Measurements from ENCODE around the gene ITIH3. TPM values are rescaled to one million over a fixed set of nuclear protein-coding genes. Genes with fewer than 3 reads are reported as not detected.
A peak's percentile ranks its signal among the peaks of the same experiment; 100 is the strongest.

The ITIH3 gene
- total RNA-seq, 6 experiments from 2014 or later: 742 to 1,822 (median 982) TPM

DNA sequence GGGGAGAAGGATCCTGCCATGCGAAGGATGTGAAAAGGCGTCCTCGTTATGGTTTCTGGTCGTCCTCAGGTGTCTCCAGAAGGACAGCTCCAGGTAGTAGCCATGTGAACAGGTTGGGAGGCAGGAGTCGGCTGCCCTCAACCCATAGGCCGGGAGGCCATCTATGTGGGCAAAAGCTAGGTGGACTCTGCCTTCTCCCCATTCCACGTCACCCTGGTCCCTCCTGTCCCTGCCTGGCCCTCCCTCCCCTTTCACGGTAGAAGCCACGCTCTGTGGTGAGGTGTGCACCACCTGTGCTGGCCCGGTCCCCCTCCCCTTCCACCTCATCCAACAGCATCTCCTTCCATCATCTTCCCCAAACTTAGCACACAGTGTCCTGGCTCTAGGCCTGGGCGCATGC, 16.3 kb downstream of the ITIH3 start:
- WGBS (ENCODE audit: insufficient coverage, low coverage, low lambda C conversion rate, missing lambda C conversion rate): 62% methylated on average over 6 of the region's 11 CpGs
- peaks cover 0 to 45% (median 22%) of the 10 kb centered on the region in 4 donors for H3K36me3 ChIP-seq
- ATAC-seq (peak; percentile 9 to 62 (median 48)), DNase-seq (peak in 2 of 3 donors; percentile 78 to 81)
- H3K4me3 ChIP-seq: no peak overlapping the region
- H3K27ac ChIP-seq: peak overlapping the region in 2 of 3 donors; percentile 64 to 74
- intact Hi-C loops (cut with DNase I): no loop called here
- TF ChIP-seq, protein P1, sequence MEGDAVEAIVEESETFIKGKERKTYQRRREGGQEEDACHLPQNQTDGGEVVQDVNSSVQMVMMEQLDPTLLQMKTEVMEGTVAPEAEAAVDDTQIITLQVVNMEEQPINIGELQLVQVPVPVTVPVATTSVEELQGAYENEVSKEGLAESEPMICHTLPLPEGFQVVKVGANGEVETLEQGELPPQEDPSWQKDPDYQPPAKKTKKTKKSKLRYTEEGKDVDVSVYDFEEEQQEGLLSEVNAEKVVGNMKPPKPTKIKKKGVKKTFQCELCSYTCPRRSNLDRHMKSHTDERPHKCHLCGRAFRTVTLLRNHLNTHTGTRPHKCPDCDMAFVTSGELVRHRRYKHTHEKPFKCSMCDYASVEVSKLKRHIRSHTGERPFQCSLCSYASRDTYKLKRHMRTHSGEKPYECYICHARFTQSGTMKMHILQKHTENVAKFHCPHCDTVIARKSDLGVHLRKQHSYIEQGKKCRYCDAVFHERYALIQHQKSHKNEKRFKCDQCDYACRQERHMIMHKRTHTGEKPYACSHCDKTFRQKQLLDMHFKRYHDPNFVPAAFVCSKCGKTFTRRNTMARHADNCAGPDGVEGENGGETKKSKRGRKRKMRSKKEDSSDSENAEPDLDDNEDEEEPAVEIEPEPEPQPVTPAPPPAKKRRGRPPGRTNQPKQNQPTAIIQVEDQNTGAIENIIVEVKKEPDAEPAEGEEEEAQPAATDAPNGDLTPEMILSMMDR (IDR thresholded peaks at IDR 0.05): no peak
- TF ChIP-seq POLR2A (IDR thresholded peaks at IDR 0.05): peak; percentile 72
- H3K9me3 ChIP-seq: no peaks in the 10 kb centered on the region
- H3K27me3 ChIP-seq: no peaks in the 10 kb centered on the region
- H3K4me1 ChIP-seq: peaks cover 0 to 35% (median 13%) of the 10 kb centered on the region in 4 donors

DNA sequence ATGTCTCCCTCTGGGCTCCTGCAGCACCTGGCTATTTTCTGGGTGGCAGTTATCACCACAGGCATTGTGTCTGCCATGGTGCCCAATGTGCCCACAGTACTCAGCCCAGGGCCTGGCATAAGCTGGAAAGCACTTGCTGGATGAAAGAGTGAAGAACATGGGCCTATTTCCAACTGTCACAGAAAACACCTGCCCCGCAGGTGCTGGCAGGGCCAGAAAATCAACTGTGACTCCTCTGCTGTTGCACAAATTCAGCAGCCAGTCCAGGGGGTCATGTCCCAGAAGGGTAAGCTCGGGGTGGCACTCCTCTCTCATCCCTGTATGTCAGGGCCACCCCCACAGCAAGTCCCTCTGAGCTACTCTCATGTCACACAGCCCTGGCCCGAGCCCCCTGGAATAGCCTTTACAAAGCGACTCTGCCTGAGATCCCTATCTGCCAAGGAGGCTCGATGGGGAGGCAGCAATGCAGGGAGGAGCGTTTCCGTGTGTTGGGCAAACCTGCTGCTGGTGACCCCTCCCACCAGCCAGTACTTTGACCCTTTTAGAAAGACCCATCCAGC, 16.9 kb downstream of the ITIH3 start:
- H3K9me3 ChIP-seq: no peaks in the 10 kb centered on the region
- H3K4me1 ChIP-seq: peaks cover 0 to 37% (median 13%) of the 10 kb centered on the region in 4 donors
- H3K36me3 ChIP-seq: peaks cover 0 to 45% (median 21%) of the 10 kb centered on the region in 4 donors
- ATAC-seq (peak; percentile 26 to 59 (median 50)), DNase-seq (peak; percentile 73 to 88 (median 81))
- H3K27ac ChIP-seq: peak overlapping the region in 2 of 3 donors; percentile 64 to 74
- intact Hi-C loops (cut with DNase I): no loop called here
- 20% methylated on average over 3 of the region's 7 CpGs for WGBS (ENCODE audit: insufficient coverage, low coverage, low lambda C conversion rate, missing lambda C conversion rate)
- no peak overlapping the region for H3K4me3 ChIP-seq
- H3K27me3 ChIP-seq: no peaks in the 10 kb centered on the region
- peak; percentile 56 for TF ChIP-seq POLR2A (IDR thresholded peaks at IDR 0.05)
- TF ChIP-seq, protein P1 (IDR thresholded peaks at IDR 0.05): no peak

DNA sequence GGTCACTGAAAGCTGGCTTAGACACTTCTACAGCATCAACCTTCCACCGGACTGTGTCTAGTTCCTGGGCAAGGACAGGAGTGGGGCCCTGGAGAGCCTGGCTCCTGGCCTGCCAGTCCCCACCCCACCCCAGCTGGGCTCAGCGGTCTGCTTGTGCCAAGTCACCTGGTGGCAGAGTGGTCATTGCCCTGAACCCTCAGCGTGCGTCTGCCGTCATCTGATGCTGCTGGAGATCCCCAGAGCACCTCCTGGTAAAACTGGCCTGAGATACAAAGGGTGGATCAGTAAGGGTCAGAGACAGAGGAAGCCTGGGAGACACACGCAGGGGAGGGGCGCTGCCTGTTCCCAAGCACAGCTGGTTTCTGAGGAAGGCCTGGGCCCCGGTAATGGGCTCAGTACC, 19.2 kb downstream of the ITIH3 start:
- Histone ChIP-seq H3K9me3 (no peaks in the 10 kb centered on the region), H3K27ac (peak overlapping the region; percentile 8 to 74 (median 41)), H3K4me1 (peaks cover 0 to 47% (median 15%) of the 10 kb centered on the region in 4 donors), H3K4me3 (no peak overlapping the region), H3K36me3 (peaks cover 0 to 45% (median 19%) of the 10 kb centered on the region in 4 donors), H3K27me3 (no peaks in the 10 kb centered on the region)
- intact Hi-C loops (cut with DNase I): no loop called here
- ATAC-seq (peak; percentile 14 to 53 (median 34)), DNase-seq (peak; percentile 77 to 86 (median 81))
- peak; percentile 32 for TF ChIP-seq POLR2A (IDR thresholded peaks at IDR 0.05)
- TF ChIP-seq, protein P1 (IDR thresholded peaks at IDR 0.05): no peak
- 20% methylated on average over 2 of the region's 8 CpGs for WGBS (ENCODE audit: insufficient coverage, low coverage, low lambda C conversion rate, missing lambda C conversion rate)

DNA sequence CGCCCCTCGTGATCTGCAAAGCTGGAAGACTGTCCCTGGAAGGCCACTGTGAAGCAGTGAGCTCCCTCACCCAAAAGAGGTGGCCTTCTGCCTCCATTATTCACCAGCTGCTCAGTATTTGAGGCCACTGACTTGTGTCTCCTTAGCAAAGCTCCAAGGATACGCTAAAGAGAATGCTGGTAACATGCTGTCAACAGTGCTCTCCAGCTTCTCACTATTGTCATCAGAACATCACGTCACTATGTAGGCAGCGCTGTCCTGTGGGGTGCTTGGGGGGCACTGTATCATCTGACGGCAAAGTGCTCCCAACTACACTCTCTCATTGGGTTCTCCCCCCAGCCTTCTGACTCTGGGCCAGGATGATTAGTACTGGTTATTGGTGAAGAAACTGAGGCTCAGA, 21.6 kb downstream of the ITIH3 start:
- DNase-seq: no peak
- no peak for ATAC-seq
- H3K36me3 ChIP-seq: peaks cover 0 to 66% (median 33%) of the 10 kb centered on the region in 4 donors
- no peak overlapping the region for H3K4me3 ChIP-seq
- peaks cover 0 to 62% (median 18%) of the 10 kb centered on the region in 4 donors for H3K4me1 ChIP-seq
- WGBS (ENCODE audit: insufficient coverage, low coverage, low lambda C conversion rate, missing lambda C conversion rate): 81% methylated on average over 4 of the region's 6 CpGs
- no peaks in the 10 kb centered on the region for H3K9me3 ChIP-seq
- H3K27ac ChIP-seq: peak overlapping the region in 1 of 3 donors; percentile 18
- intact Hi-C loops (cut with DNase I): no loop called here
- H3K27me3 ChIP-seq: no peaks in the 10 kb centered on the region
- TF ChIP-seq POLR2A (IDR thresholded peaks at IDR 0.05): no peak
- TF ChIP-seq, protein P1 (IDR thresholded peaks at IDR 0.05): no peak
